Measurements from ENCODE around the gene CCDC39. TPM values are rescaled to one million over a fixed set of nuclear protein-coding genes. Genes with fewer than 3 reads are reported as not detected.

Gene CCDC39
- total RNA-seq, 1 donor from 2014 or later: not detected

- Mint-ChIP-seq H3K27me3 (peaks cover 10% of the 10 kb centered on the region), H3K27ac (no peak overlapping the region)
Measured at GRCh38 chr3:180700941-180701340, 21.7 kb upstream of the CCDC39 start.

GRCh38 chr3:180698760-180699270 is 19.5 kb upstream of the CCDC39 start:
- Mint-ChIP-seq H3K27me3 (peaks cover 5% of the 10 kb centered on the region), H3K4me3 (no peak overlapping the region), H3K4me1 (no peaks in the 10 kb centered on the region), H3K36me3 (ENCODE audit: low read depth) (no peaks in the 10 kb centered on the region), H3K27ac (no peak overlapping the region), H3K9me3 (no peaks in the 10 kb centered on the region)
- DNase-seq (no peak), ATAC-seq (ENCODE audit: low read depth) (no peak)
- CTCF ChIA-PET: no interaction called here
- no peak for TF ChIP-seq CTCF (IDR thresholded peaks at IDR 0.05)
- POLR2A ChIA-PET: no interaction called here
- intact Hi-C loops (cut with micrococcal nuclease): no loop called here

More at GRCh38 chr3:180700941-180701340, 21.7 kb upstream of the CCDC39 start:
- intact Hi-C loops (cut with micrococcal nuclease): no loop called here
- ATAC-seq (ENCODE audit: low read depth) (no peak), DNase-seq (no peak)
- ChIA-PET CTCF (no interaction called here), POLR2A (no interaction called here)
- H3K4me1 Mint-ChIP-seq: no peaks in the 10 kb centered on the region
- H3K9me3 Mint-ChIP-seq: no peaks in the 10 kb centered on the region
- H3K36me3 Mint-ChIP-seq (ENCODE audit: low read depth): no peaks in the 10 kb centered on the region
- H3K4me3 Mint-ChIP-seq: no peak overlapping the region
- no peak for TF ChIP-seq CTCF (IDR thresholded peaks at IDR 0.05)

- H3K36me3 Mint-ChIP-seq (ENCODE audit: low read depth): no peaks in the 10 kb centered on the region
- no peak for DNase-seq
- H3K4me3 Mint-ChIP-seq: no peak overlapping the region
- no peaks in the 10 kb centered on the region for H3K9me3 Mint-ChIP-seq
- ChIA-PET CTCF (no interaction called here), POLR2A (no interaction called here)
- ATAC-seq (ENCODE audit: low read depth): no peak
- H3K27ac Mint-ChIP-seq: no peak overlapping the region
- H3K27me3 Mint-ChIP-seq: peaks cover 2% of the 10 kb centered on the region
- no peak for TF ChIP-seq CTCF (IDR thresholded peaks at IDR 0.05)
- H3K4me1 Mint-ChIP-seq: no peaks in the 10 kb centered on the region
- intact Hi-C loops (cut with micrococcal nuclease): no loop called here
Measured at GRCh38 chr3:180694321-180694720, 15.0 kb upstream of the CCDC39 start.

- peaks cover 3% of the 10 kb centered on the region for H3K27me3 Mint-ChIP-seq
- intact Hi-C loops (cut with micrococcal nuclease): no loop called here
- POLR2A ChIA-PET: no interaction called here
- DNase-seq (no peak), ATAC-seq (ENCODE audit: low read depth) (no peak)
- CTCF ChIA-PET: no interaction called here
- H3K9me3 Mint-ChIP-seq: no peaks in the 10 kb centered on the region
- no peak overlapping the region for H3K27ac Mint-ChIP-seq
- H3K4me1 Mint-ChIP-seq: no peaks in the 10 kb centered on the region
- no peaks in the 10 kb centered on the region for H3K36me3 Mint-ChIP-seq (ENCODE audit: low read depth)
- H3K4me3 Mint-ChIP-seq: no peak overlapping the region
- TF ChIP-seq CTCF (IDR thresholded peaks at IDR 0.05): no peak
Measured at GRCh38 chr3:180693656-180694055, 14.4 kb upstream of the CCDC39 start.

- ChIA-PET POLR2A (no interaction called here), CTCF (no interaction called here)
- no peaks in the 10 kb centered on the region for H3K4me1 Mint-ChIP-seq
- ATAC-seq (ENCODE audit: low read depth): no peak
- DNase-seq: no peak
- H3K4me3 Mint-ChIP-seq: no peak overlapping the region
- H3K27me3 Mint-ChIP-seq: peaks cover 20% of the 10 kb centered on the region
- no peaks in the 10 kb centered on the region for H3K9me3 Mint-ChIP-seq
- no peak for TF ChIP-seq CTCF (IDR thresholded peaks at IDR 0.05)
- intact Hi-C loops (cut with micrococcal nuclease): no loop called here
- no peak overlapping the region for H3K27ac Mint-ChIP-seq
- H3K36me3 Mint-ChIP-seq (ENCODE audit: low read depth): no peaks in the 10 kb centered on the region
Measured at GRCh38 chr3:180690061-180690460, 10.8 kb upstream of the CCDC39 start.

Data from activated B cell treated with CpG ODN at 0.5 μM for 24 hours (primary cell).